NCI-H69 (cell line): ENCODE data around the gene IP6K3.

Source experiments
- DNase-seq: peaks from one replicate; lab custom pipeline; 2025; lab: John Stamatoyannopoulos, UW

Gene IP6K3

GRCh38 chr6:33740794-33741193, 5.9 kb downstream of the IP6K3 start:
- DNase-seq = no peak

GRCh38 chr6:33740204-33740608, 6.5 kb downstream of the IP6K3 start:
- DNase-seq = no peak

GRCh38 chr6:33739571-33739970, 7.1 kb downstream of the IP6K3 start:
- no peak for DNase-seq

- DNase-seq = no peak
Observed at GRCh38 chr6:33738879-33739278, 7.8 kb downstream of the IP6K3 start.

- DNase-seq = no peak
Observed at GRCh38 chr6:33738153-33738552, 8.6 kb downstream of the IP6K3 start.

GRCh38 chr6:33737267-33738026, 9.3 kb downstream of the IP6K3 start:
- DNase-seq = no peak

GRCh38 chr6:33735216-33735615, 11.5 kb downstream of the IP6K3 start:
- peak; percentile 24 for DNase-seq

GRCh38 chr6:33733709-33734007, 13.0 kb downstream of the IP6K3 start:
- DNase-seq = no peak

GRCh38 chr6:33732817-33733708, 13.6 kb downstream of the IP6K3 start:
- DNase-seq = peak; percentile 33

- no peak for DNase-seq
Observed at GRCh38 chr6:33732385-33732784, 14.3 kb downstream of the IP6K3 start.

GRCh38 chr6:33731751-33732282, 14.9 kb downstream of the IP6K3 start:
- no peak for DNase-seq

GRCh38 chr6:33731035-33731434, 15.7 kb downstream of the IP6K3 start:
- DNase-seq = no peak

- no peak for DNase-seq
Observed at GRCh38 chr6:33730611-33731010, 16.1 kb downstream of the IP6K3 start.

GRCh38 chr6:33729059-33729458, 17.6 kb downstream of the IP6K3 start:
- no peak for DNase-seq

- DNase-seq = no peak
Observed at GRCh38 chr6:33728438-33728837, 18.3 kb downstream of the IP6K3 start.

- no peak for DNase-seq
Observed at GRCh38 chr6:33727932-33728331, 18.8 kb downstream of the IP6K3 start.

- no peak for DNase-seq
Observed at GRCh38 chr6:33727126-33727525, 19.6 kb downstream of the IP6K3 start.

- no peak for DNase-seq
Observed at GRCh38 chr6:33726696-33727095, 20.0 kb downstream of the IP6K3 start.

- DNase-seq = no peak
Observed at GRCh38 chr6:33725891-33726673, 20.6 kb downstream of the IP6K3 start.

- DNase-seq = no peak
Observed at GRCh38 chr6:33725222-33725621, 21.5 kb downstream of the IP6K3 start.

- no peak for DNase-seq
Observed at GRCh38 chr6:33724102-33725023, 22.3 kb downstream of the IP6K3 start.
